ENCODE results near the gene ATP10B.

ATP10B gene

GRCh38 chr5:160852049-160852448, at the start of gene ATP10B:
ATP10B (minus strand) TSS chr5:160852211; CDS start chr5:160688074, 164,137 bp downstream.
- ChIA-PET CTCF (no interaction called here), POLR2A (no interaction called here)
- H3K9me3 ChIP-seq (ENCODE audit: control insufficient read depth, insufficient read depth, low read depth, low read length) = no peaks in the 10 kb centered on the region
- no peak within 1 kb of the TSS for H3K27ac ChIP-seq (ENCODE audit: extremely low read depth, low read depth, low read length)
- TF ChIP-seq IKZF3 (tag by site-specific recombination; IDR thresholded peaks at IDR 0.05) (no peak), ZNF157 (tag by site-specific recombination; IDR thresholded peaks at IDR 0.05) (no peak), ZBTB17 (tag by site-specific recombination; IDR thresholded peaks at IDR 0.05) (no peak), ZNF23 (tag by site-specific recombination; IDR thresholded peaks at IDR 0.05; ENCODE audit: borderline replicate concordance) (no peak), ZNF560 (tag by site-specific recombination; IDR thresholded peaks at IDR 0.05; ENCODE audit: borderline replicate concordance) (no peak), REPIN1 (tag by site-specific recombination; IDR thresholded peaks at IDR 0.05; ENCODE audit: low read depth) (no peak)
- no peaks in the 10 kb centered on the region for H3K4me1 ChIP-seq (ENCODE audit: control insufficient read depth, insufficient read depth, low read length)
- no peak within 1 kb of the TSS for H3K4me3 ChIP-seq (ENCODE audit: low read depth, low read length)
- H3K36me3 ChIP-seq (ENCODE audit: control insufficient read depth in 2 of 2, insufficient read depth in 1 of 2, low read length in 2 of 2) = no peaks in the 10 kb centered on the region

- TF ChIP-seq ZNF76 (tag by site-specific recombination; IDR thresholded peaks at IDR 0.05; ENCODE audit: borderline replicate concordance, low read depth) = no peak
- no peak for TF ChIP-seq ZFP41 (tag by site-specific recombination; IDR thresholded peaks at IDR 0.05; ENCODE audit: borderline replicate concordance)
- TF ChIP-seq ZNF416 (tag by site-specific recombination; IDR thresholded peaks at IDR 0.05) = no peak
- TF ChIP-seq ZBTB11 (tag by site-specific recombination; conservative IDR thresholded peaks at IDR 0.05; ENCODE audit: low read depth) = no peak
- TF ChIP-seq ZNF621 (tag by site-specific recombination; IDR thresholded peaks at IDR 0.05) = no peak
- no peak for TF ChIP-seq ZNF133 (tag by site-specific recombination; IDR thresholded peaks at IDR 0.05)
- TF ChIP-seq ZNF843 (tag by site-specific recombination; IDR thresholded peaks at IDR 0.05) = no peak
- TF ChIP-seq ZNF18 (tag by site-specific recombination; IDR thresholded peaks at IDR 0.05) = no peak
- TF ChIP-seq ATF2 (tag by site-specific recombination; IDR thresholded peaks at IDR 0.05; ENCODE audit: low read depth) = no peak
- TF ChIP-seq INSM2 (tag by site-specific recombination; IDR thresholded peaks at IDR 0.05) = no peak
- TF ChIP-seq ZNF639 (tag by site-specific recombination; IDR thresholded peaks at IDR 0.05) = no peak
- TF ChIP-seq REST (tag by site-specific recombination; IDR thresholded peaks at IDR 0.05) = no peak
- CTCF ChIA-PET = no interaction called here
- no peak overlapping the region for H3K4me3 ChIP-seq (ENCODE audit: low read depth, low read length)
- H3K9me3 ChIP-seq (ENCODE audit: control insufficient read depth, insufficient read depth, low read depth, low read length) = no peaks in the 10 kb centered on the region
- POLR2A ChIA-PET = no interaction called here
- H3K4me1 ChIP-seq (ENCODE audit: control insufficient read depth, insufficient read depth, low read length) = no peaks in the 10 kb centered on the region
- H3K36me3 ChIP-seq (ENCODE audit: control insufficient read depth in 2 of 2, insufficient read depth in 1 of 2, low read length in 2 of 2) = no peaks in the 10 kb centered on the region
- no peak overlapping the region for H3K27ac ChIP-seq (ENCODE audit: extremely low read depth, low read depth, low read length)
Measured at GRCh38 chr5:160901656-160902055, 49.6 kb upstream of the ATP10B start.

Measured in HEK293 (cell line).